DMS79 (cell line): ENCODE data around the gene KCMF1.
"Not testable (repeated sequence)": the region's sequence is repeated elsewhere in the genome, so short reads cannot be mapped to it uniquely, and the experiment has no call there.

Source experiments
- DNase-seq: peaks from one replicate; lab custom pipeline; 2025; lab: John Stamatoyannopoulos, UW

KCMF1 gene

GRCh38 chr2:84970868-84971509, at the start of gene KCMF1:
KCMF1 (plus strand) TSS chr2:84971161; CDS start chr2:84971452, 291 bp downstream.
- no peak for DNase-seq

GRCh38 chr2:84923009-84923408, 48.0 kb upstream of the KCMF1 start:
- no peak for DNase-seq

DNA sequence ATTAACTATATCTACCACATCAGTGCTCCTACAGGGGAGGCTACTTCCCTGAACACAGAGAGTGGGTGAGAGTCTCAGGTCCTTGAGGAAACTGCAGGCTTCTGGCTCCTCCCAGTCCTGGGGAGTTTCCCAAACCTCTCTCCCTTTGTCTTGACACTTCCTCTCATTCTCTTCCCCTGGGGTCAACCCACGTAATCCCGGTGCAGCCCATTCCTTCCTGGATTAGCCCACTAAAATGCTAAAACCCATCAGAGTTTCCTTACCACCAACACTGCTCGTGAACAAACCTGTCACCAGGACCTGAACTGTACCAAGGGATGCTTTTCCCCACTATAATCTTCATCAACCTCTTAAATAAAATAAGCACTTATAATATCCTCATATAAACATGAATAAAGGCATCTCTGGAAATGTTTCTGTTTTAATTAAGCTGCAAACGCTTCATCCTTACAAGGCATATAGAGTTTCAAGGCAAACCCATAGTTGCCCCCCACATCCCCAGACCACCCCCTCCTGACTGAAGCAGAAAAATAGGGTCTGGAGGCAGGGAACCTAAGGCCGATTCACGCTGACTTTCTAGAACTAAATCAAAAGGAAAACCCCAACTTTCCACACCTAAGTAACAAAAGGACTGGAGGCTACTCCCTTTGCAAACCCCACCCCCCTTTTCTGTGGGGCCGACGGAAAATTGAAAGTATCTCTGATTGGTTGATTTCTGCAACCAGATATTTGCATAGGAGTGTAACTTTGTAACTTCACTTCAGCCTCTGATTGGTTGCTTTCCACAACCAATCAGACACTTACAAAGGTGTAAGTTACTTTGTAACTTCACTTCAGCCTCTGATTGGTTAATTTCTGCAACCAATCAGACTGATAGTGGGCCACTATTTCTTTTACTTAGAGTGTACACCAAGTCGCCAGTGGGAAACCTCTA, 46.5 kb upstream of the KCMF1 start:
- no peak for DNase-seq

- DNase-seq: no peak
Measured at GRCh38 chr2:84925336-84925723, 45.6 kb upstream of the KCMF1 start.

DNA sequence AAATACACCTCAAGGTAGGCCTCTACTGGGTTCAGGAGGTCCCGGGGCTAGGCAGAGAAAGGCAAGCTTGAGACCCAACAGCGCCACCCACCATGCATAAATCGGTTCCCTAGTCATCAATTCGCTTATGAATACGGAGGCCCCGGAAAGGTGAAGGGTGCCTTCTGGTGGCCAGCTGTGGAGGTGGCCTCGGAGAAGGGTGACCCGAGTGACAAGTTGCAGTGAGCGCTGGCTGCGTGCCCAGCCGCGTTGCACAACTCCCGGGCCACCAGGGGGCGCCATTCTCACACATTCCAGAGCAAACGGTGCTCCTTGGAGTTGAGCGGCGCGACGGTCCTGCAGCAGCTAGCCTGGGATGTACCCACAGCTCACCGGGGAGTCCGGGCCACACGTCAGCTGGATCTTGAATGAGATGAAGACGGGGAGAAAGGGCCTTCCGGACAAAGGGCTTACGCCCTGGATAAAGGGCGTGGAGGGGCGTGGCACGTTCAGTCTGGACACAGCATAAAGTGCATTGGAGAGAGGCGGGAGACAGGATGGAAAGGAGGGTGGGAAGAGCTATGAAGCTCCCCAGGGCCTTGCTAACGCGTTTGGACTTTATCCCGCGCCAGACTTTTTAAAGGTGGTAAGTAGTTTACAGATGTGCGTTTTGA, 45.1 kb upstream of the KCMF1 start:
- peak; percentile 90 for DNase-seq

GRCh38 chr2:84927275-84927627, 43.7 kb upstream of the KCMF1 start:
- DNase-seq: no peak

DNA sequence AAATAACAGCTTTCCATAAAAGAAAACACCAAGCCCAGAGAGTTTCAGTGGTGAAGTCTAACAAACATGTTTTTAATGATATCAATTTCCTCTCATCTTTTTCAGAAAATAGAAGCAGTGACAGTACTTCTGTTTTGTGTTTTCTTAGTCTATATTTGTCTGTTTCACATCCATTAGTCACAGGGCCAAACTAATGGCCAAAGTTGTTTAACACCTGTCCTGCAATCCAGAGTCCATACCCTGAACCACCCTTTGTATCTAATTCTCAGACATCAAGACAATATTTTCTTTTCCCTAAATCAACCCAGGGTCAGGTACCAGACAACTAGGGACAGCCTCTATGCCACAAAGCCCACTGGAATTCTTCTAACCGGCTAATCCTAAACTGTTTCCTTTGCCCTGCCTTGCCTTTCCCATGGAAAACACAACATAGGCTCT, 39.6 kb upstream of the KCMF1 start:
- no peak for DNase-seq

DNA sequence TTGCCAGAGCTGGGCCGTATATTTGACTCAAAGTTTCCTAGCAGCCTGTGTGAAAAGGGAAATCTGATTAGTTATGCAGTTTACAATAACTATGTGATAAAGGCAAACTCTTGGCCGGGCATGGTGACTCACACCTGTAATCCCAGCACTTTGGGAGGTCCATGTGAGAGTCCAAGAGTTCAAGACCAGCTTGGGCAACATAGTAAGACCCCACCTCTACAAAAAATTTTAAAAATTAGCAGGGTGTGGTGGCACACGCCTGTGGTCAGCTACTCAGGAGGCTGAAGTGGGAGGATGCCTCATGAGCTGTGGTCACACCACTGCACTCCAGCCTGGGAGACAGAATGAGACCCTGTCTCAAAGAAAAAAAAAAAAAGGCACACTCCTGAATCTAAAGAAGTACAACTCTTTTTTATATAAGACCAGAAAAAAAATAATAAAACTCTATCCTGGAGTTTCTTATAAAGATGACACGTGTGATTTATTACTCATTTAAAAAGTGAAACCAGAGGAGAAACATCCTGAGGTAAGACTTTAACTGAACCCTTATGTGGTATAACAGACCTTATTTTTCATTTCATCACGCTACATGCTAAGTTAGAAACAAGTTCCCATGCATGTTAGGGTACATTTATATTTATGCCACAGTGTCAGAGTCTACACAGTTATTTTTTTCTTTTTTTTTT, 32.6 kb upstream of the KCMF1 start:
- no peak for DNase-seq

- DNase-seq: no peak
Measured at GRCh38 chr2:84939426-84940087, 31.4 kb upstream of the KCMF1 start.

- DNase-seq: no peak
Measured at GRCh38 chr2:84940088-84940470, 30.9 kb upstream of the KCMF1 start.

DNA sequence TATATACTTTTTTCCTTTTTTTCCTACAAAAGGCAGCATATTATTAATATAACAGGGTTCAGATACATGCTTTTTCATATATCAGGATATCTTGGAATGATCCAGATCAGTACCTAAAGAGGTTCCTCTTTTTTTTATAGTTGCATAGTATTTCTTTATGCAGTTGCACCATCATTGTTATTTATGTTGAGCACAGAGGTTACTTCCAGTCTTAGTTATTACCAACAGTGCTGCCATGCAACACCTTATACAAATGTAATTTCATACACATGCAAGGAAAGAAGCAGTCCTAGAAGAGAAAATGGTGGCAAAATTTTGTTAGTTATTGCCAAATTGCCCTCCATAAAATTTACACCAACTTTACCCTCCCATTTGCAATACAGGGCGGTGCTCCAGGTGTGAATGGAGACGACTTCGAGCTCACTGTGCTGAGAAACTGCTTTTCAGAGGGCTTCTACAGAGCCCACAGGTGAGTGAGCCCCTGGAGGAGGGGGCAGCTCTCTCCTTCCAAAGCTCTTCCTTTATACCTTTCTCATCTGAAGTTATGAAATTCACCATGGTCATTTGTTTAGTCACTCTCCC, 30.0 kb upstream of the KCMF1 start:
- DNase-seq: no peak

DNA sequence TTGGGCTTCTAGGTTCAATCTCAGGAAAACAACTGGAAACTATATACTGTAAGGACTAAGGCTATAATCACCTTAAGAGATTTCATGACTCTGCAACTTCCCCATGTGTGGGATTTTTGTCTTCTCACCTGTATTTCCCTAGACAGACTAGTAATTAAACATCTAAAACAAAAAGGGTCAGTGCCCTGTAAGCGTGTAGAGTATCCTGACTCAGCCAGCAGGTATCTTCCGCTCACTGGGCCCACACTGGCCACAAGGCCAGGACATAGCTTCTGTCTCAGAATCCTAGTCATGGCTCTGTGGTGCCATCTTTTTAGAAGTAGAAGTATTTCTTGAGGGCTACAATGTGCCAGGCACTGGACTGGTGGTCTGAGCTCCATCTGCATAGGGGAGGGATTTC, 28.8 kb upstream of the KCMF1 start:
- DNase-seq: no peak

- no peak for DNase-seq
Measured at GRCh38 chr2:84942964-84943421, 28.0 kb upstream of the KCMF1 start.

GRCh38 chr2:84944295-84944909, 26.6 kb upstream of the KCMF1 start:
- no peak for DNase-seq

DNA sequence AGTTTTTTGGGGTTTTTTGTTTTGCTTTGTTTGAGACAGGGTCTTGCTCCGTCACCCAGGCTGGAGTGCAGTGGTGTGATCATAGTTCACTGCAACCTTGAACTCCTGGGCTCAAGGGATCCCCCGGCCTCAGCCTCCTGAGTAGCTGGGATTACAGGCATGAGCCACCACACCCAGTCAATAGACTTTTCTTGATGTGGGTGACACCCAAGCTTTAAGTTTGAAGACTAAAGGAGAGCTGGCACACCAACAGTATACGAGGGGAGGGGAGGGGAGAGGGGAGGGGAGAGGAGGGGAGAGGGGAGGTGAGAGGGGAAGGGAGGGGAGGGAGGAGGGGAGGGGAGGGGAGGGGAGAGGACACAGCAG, 25.1 kb upstream of the KCMF1 start:
- DNase-seq: not testable (repeated sequence)

GRCh38 chr2:84946204-84947009, 24.6 kb upstream of the KCMF1 start:
- DNase-seq: no peak

- no peak for DNase-seq
Measured at GRCh38 chr2:84947010-84947593, 23.9 kb upstream of the KCMF1 start.

DNA sequence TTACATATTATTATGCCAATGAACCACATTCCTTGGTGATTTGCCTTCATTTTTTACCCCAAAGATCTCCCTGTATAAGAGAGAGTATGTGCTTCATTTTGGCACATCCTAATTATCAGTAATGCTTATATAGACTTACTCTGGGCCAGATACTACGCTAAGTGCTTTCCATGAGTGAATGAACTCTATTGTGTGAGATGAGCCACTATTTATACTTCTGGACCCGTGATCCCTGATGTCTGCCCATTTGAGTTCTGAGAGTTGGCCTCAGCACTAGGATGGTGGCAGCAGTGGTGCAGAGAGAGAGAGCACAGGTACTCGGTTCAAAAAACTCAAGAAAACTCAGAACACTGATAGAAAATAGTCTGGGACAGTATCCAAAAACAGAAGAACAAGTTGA, 17.4 kb upstream of the KCMF1 start:
- DNase-seq: no peak

GRCh38 chr2:84954329-84954728, 16.6 kb upstream of the KCMF1 start:
- no peak for DNase-seq
